ENCODE results near the gene LRP11.
"Not testable (repeated sequence)": the region's sequence is repeated elsewhere in the genome, so short reads cannot be mapped to it uniquely, and the experiment has no call there.

Gene LRP11

DNA sequence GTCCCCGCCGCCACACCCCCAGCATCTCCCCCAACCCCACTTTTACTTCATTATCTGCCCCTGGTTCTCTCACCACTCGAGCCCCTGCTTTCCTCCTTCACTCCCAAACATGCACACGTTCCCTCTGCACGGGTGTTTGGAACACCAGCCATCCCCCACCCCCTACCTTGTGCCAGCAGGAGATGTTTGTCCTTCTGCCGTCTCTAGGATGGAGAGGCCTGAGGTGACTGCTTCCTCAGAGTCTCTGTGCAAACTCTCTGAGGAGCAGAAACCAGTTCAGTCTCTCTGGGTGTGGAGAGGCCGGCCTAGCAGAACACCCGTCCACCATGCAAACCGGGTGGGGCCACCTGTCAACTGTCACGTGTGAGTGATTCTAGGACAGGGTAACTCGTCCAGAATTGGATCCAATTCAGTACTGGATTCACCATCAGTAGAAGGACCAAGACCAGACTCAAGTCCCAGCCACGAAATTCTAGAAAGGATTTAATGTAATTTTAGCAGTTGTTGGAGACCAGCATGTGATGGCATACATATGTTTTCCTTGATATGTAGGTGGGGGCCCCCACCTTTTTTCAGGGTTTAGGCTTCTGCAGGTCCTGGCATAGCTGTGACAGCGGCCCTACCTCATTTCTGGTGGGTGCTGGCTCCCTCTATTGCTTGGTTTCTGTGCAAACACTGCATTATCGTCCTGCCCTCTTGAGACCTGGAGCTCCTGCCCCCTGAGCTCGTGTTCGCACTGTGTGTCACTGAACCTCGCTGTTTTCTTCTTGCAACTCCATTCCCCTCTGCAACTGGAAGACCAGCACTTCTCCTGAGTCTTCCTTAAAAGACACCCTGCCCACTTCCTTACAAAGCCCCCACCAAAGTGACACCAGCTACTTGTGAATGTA lies 33.9 kb upstream of the LRP11 start, which contains the start of gene RAET1E:
TSS of gene RAET1E (minus strand) at position 259 of the 890 bp plus-strand sequence. CDS start 7,212 bp downstream, outside the sequence.
- no peak for DNase-seq

- DNase-seq = peak; percentile 65
Measured at GRCh38 chr6:149897015-149897697, 33.0 kb upstream of the LRP11 start.

GRCh38 chr6:149896491-149896890 lies 32.3 kb upstream of the LRP11 start:
- DNase-seq = no peak

- no peak for DNase-seq
Measured at GRCh38 chr6:149895833-149896271, 31.7 kb upstream of the LRP11 start.

- DNase-seq = no peak
Measured at GRCh38 chr6:149895048-149895590, 31.0 kb upstream of the LRP11 start.

DNA sequence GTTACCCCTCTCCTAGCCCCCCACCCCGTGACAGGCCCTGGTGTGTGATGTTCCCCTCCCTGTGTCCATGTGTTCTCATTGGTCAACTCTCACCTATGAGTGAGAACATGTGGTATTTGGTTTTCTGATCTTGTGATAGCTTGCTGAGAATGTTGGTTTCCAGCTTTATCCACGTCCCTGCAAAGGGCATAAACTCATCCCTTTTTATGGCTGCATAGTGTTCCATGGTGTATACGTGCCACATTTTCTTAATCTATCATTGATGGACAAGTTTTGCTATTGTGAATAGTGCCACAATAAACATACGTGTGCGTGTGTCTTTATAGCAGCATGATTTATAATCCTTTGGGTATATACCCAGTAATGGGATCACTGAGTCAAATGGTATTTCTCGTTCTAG lies 27.7 kb upstream of the LRP11 start:
- not testable (repeated sequence) for DNase-seq

GRCh38 chr6:149891259-149891658 lies 27.1 kb upstream of the LRP11 start:
- DNase-seq = no peak

DNA sequence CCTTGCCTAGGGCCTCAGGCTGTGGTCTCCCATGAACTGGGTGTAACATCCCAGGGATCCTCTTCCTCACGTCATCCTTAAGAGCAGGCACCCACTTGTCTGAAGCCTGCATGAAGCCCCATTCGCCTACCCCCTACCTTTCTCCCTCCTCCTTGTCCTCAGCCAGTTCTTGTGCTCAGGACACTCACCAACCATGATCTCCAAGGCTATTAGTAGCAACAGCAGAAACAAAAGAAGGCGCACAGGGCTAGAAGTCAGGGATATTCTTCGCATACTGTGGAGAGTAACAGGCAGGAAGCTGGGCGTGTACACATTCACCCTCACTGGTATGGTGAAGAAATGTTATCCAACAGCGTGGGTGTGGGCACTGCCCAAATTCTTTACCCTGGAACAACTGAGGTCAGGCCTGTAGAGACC lies 26.5 kb upstream of the LRP11 start:
- no peak for DNase-seq

- DNase-seq = no peak
Measured at GRCh38 chr6:149889326-149889725, 25.2 kb upstream of the LRP11 start.

DNA sequence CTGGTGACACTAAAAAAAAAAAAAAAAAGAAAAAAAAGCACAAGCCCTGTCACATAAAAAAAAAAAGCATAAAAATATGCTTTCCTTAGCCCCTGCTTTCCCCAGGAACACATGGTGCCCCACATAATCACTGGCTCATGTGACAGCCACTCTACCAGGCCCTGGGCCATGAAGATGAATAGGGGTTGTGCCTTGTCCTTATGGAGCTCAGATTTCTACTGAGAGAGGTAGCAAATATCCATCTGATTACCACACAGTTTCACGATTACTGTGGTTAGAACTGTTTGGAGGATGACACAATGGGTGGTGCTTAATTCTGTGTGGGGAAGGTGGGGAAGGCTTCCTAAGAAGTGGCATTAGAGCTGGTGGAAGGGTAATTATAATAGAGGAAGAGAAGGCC lies 24.5 kb upstream of the LRP11 start:
- no peak for DNase-seq

- no peak for DNase-seq
Measured at GRCh38 chr6:149888093-149888492, 23.9 kb upstream of the LRP11 start.

DNA sequence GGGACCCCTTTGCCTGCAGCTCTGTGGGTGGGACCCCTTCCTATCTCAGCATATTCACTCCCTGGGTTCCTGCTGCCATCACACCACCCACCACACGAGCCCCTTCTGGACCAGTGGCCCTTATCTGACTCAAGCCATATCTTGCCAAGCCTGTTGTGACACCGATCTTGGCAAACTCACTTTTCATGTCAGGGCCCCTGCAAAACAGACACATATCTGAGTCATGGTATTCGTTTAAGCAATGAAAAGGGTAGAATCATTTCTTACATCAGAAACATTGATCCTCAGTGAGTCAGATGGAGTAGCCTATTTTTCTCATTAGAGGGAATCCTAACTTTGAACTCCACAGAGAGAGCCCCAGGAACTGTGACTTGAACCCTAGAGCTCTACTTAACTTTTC lies 23.2 kb upstream of the LRP11 start:
- DNase-seq = no peak

- no peak for DNase-seq
Measured at GRCh38 chr6:149885888-149886287, 21.7 kb upstream of the LRP11 start.

DNA sequence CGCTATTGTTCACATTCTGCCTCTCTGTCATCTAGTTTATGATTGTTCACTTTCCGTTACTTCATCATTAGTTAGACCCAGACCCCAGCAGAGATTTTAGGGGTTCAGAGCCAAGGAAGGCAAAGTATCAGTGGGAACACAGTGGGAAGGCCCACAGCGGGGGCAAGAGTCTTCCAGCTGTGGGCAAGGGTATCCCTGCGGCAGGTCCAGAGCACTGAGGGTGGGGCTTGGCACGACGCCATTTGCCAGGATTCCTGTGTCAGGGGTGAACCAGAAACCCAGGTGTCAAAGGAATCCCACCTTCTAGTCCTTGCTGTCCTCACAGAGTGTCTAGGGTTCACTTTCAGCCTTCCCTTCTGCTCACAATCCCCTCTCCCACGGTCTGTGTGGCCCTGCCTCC lies 20.5 kb upstream of the LRP11 start:
- no peak for DNase-seq

DNA sequence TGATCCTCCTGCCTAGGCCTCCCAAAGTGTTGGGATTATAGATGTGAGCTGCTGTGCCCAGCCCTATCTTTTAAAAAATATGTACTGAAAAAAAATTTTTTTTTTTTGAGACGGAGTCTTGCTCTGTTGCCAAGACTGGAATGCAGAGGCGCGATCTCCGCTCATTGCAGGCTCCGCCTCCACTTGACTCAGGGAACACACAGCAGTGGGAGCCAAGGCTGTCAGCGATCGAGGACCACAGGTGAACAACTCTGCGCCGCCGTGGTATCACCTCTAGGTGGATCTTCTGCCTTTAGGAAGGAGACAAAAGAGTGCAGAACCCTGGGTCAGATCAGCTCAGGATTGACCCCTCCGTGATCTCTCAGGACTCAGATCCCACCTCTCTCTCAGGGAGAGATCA lies 20.1 kb upstream of the LRP11 start:
- no peak for DNase-seq

DNA sequence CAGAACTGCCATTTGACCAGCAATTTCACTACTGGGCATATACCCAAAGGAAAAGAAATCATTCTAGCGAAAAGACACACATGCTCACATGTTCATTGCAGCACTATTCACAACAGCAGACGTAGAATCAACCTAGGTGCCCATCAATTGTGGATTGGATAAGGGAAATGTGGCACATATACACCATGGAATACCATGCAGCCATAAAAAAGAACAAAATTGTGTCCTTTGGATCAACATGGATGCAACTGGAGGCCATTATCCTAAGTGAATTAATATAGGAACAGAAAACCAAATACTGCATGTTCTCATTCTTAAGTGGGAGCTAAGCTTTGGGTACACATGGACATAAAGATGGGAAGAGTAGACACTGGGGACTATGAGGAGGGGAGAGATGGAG lies 17.7 kb upstream of the LRP11 start:
- no peak for DNase-seq

DNA sequence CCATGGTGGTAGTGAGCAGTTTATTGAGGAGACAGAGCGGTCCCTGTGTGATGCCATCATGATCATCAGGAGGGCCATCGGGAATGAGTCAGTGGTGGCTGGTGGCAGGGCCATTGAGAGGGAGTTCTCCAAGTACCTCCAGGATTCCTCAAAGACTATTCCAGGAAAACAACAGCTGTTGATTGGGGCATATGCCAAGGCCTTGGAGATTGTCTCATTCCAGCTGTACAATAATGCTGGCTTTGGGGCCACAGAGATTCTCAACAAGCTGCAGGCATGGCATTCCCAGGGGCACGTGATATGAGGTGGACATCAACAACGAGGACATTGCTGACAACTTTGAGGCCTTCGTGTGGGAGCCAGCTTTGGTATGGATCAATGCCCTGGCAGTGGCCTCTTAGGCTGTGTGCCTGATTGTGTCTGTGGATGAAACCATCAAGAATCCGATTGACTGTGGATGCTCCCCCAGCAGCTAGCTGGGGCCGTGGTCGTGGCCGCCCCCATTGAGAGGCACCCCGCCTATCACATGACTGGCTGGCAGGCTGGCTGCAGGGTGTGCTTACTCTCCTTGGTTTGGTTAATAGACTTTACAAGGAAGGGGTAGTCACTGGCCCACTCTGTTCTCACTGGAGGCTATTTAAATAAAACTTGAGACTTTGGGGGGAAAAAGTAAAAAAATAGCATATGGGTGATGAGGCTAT lies 17.1 kb upstream of the LRP11 start:
- no peak for DNase-seq

- DNase-seq = no peak
Measured at GRCh38 chr6:149877659-149878058, 13.5 kb upstream of the LRP11 start.

- no peak for DNase-seq
Measured at GRCh38 chr6:149876241-149876933, 12.2 kb upstream of the LRP11 start.

- no peak for DNase-seq
Measured at GRCh38 chr6:149872233-149872632, 8.1 kb upstream of the LRP11 start.

GRCh38 chr6:149871182-149871581 lies 7.0 kb upstream of the LRP11 start:
- no peak for DNase-seq

DNA sequence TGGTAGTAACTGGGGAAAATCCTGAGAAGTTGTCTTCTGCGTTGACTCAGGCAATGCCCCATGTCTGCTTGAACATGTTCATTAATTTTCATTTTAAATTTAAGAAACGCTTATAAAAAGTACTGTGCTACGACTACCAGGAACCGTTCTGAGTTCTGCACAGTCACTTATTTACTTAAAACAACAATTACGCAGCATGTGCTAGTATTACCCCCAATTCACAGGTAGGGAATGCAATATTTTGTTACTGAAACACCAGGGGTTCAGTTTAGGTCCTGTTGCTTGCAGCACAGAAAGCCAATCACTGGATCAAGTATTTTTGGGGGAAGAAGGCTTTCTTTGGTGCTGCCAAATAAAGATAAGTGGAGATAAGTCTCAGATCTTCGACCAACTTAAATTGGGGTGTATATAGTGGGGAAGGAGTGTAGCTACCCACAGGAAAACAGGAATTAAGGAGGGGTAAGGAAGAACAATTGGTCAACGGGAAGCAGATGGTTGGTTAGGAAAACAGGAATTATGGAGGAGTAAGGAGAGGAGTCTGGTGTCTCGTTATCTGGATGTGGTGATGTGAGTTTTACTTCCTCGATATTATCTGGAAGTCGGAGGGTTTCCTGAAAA lies 5.2 kb upstream of the LRP11 start:
- DNase-seq = no peak

Measured in GOT3 (cell line).